GM18951 (cell line): ENCODE results near the gene SRRM4.

Source experiments
- POLR2A ChIP-seq: IDR thresholded peaks from 4 replicates; pipeline ENCODE4 v1.6.1; 2011; ENCODE audit warnings: mild to moderate bottlenecking; ENCODE audit not compliant: insufficient read length, insufficient read depth; ENCODE audit errors: extremely low read depth
- in situ Hi-C: fragments of 300-500 bp; cut with MboI; formaldehyde crosslinking; loops from one replicate; pipeline ENCODE4 v1.12.0; 2022; ENCODE audit warnings: low sequenced_read_pairs, mixed read lengths, inconsistent platforms; ENCODE audit not compliant: unreplicated experiment

The SRRM4 gene

DNA sequence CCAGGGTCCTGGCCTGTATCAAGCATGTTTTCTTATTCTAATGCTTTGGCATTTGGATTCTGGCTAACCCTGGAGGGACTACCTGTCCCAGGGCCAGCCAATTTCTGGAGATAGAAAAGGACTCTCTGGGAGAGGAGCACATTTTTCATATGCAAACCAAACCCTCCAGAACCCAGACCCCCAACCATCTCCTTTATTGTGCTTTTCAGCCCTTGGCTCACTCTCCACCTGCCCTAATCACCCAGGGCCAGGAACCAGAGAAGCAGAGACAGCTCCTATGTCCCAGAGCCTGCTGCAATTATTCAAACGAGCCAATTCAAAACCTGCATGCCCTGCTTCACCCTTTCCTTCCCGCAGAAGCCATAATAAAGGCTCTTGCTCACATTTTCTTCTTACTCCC lies 221.2 kb downstream of the SRRM4 start:
- in situ Hi-C loops, result no loop called here
- TF ChIP-seq POLR2A, result no peak

DNA sequence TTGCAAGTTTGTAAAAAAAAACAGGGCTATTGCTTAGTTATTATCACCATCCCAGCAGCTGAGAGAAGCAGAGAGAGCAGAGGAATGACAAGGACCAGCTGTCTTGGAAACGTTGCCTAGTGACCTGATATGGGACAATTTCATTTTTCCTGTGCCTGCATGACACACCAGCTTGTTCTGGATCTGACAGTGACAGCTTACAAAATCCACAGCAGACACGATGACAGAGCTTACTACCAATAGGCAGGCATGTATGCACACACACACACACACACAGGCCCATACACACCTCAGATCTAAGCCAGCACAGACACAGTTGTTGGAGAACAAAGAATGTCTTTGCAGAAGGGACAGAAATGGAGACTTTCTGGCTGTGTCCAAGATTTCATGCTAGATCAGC lies 222.8 kb downstream of the SRRM4 start:
- no peak for TF ChIP-seq POLR2A
- in situ Hi-C loops, result no loop called here

DNA sequence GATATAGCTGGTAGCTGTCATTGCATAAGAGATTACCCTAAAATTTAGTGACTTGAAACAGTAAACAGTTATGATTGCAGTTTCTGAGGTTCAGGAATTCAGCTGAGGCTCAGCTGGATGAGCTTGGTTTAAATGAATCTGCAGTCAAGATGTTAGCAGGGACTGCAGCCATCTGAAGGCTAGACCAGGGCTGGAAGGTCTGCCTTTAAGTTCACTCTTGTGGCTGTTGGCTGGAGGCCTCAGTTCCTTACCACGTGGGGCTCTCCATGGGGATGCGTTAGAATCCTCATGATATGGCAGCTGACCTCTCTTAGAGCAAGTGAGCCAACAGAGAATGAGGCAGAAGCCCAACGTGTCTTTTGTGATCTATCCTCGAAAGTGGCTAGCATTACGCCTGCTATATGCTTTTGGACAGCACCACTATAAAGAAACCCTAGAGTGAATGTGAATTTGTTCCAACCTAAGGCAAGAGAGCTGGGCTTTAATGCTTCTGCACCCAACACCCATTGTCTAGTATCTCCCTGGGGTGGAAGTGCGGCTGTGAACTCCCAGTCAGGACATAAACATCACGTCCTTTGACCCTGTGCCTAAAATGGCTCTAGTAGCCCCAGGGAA lies 223.4 kb downstream of the SRRM4 start:
- no peak for TF ChIP-seq POLR2A

DNA sequence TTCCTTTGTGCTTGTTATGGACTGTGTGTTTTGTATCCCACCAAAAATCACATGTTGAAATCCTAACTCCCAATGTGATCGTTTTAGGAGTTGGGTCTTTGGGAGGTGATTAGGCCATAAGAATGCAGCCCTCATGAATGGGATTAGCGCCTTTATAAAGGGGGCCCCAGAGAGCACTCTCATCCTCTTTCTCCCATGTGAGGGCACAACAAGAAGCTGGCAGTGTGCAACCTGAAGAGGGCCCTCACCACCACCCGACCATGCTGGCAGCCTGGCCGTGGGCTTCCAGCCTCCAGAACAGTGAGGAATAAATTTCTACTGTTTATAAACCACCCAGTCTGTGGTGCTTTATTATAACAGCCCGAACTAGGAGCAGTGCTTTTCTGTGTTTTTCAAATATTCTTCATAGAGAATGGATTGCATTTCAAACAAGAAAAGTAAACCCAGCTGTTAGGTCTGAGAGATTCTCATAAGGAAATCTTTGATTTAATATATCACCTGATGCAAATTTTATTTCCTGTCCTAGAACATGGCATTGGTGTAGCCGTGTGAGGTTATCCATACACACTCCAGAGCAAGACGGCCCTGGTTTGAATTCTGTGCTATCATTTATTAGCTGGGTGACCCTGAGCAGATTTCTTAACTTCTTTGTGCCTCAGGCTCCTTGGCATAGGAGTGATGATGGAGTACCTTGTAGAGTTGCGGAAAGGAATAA lies 225.2 kb downstream of the SRRM4 start:
- in situ Hi-C loops, result no loop called here
- no peak for TF ChIP-seq POLR2A

More for the DNA sequence above, 223.4 kb downstream of the SRRM4 start:
- in situ Hi-C loops, result no loop called here

DNA sequence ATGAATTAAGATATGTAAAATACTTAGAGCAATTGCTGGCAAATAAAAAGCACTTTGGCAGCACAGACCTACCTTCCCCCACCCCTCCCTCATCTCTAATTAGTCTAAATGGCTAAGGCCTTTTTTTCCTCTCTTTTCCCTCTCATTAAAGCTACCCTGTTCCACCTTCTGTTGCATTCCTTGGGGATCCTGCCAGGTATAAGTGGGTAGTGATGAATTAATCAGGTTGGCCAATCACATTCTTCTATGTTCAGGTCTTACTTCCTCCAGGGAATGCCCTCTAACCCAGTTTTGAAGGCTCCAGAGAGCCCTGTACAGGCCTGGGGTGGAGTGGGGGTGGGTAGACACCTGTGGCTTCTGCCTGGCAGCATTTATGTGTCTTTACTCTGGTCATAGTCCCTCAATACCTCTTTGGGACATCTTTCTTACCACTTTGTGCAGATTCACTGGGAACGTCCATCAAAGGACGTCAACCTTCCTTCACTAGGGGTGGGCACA lies 225.8 kb downstream of the SRRM4 start:
- no peak for TF ChIP-seq POLR2A
- in situ Hi-C loops, result no loop called here

DNA sequence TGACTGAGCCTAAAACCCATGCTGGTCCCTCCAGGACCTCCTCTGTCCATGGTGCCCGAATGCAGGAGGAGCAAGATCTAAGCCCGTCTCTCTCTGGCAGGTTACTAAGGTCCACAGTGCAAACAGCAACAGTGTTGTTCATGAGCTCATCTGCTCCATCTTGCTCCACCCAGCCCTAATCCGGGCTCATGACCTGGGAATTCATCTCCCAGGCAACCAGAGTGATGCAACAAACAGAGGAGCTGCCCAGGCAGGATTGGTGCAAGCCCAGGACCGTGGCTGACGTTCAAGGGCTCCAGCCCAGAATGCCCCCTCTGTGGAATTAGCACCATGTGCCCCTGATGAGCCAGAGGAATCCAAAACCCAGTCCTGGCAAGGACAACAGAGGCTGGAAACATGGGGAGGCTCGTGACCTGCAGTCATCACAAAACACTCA lies 227.3 kb downstream of the SRRM4 start:
- TF ChIP-seq POLR2A, result no peak
- in situ Hi-C loops, result no loop called here

DNA sequence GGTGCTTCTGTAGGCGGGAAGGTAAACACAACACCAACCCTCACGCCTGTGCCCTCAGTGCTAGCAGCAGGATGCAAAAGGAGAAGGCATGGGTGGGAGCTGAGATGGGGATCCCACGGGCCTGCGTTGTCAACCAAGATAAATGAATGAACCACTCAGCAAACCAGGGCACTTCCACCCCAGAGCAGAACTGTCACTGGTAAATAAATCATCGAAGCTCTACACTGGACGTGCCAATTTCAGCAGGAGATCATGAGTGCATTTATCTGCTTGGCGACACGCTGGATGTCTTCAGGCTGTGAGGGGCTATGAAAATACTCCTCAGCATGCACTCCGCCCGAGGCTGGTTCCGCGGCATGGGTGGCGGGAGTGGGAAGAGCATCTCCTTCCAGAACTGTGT lies 230.5 kb downstream of the SRRM4 start:
- TF ChIP-seq POLR2A, result no peak
- in situ Hi-C loops, result no loop called here
